IMR-90 (cell line): ENCODE results near the gene DVL2. TPM values are rescaled to one million over a fixed set of nuclear protein-coding genes. Genes with fewer than 3 reads are reported as not detected.

Experiments
- ATAC-seq: fragments of 200-7000 bp; cut with Tn5 transposase; 2 replicates; pipeline ENCODE4 v1.9.1; 2020; ENCODE audit warnings: low read depth, mild to moderate bottlenecking, moderate library complexity
- BruUV-seq: library from RNA; stranded (reverse); fragments of 400-500 nt; replicated peaks from 2 replicates; lab custom pipeline; 2021; lab: Mats Ljungman, UMichigan
- CTCF ChIA-PET: fragments of 300-600 bp; formaldehyde crosslinking; extraction: SDS; loops from one replicate; lab custom pipeline; 2021; ENCODE audit warnings: antibody characterized with exemption; lab: Yijun Ruan, JAX
- POLR2A ChIA-PET: fragments of 300-600 bp; sonication (Branson Sonifier 250); formaldehyde crosslinking; loops from one replicate; lab custom pipeline; 2022; ENCODE audit warnings: antibody characterized with exemption; ENCODE audit not compliant: unreplicated experiment; lab: Charles Lee
- DNase-seq: peaks from one replicate; pipeline ENCODE4 v3.0.0; 2013
- H2AFZ ChIP-seq: replicated peaks from 2 replicates; pipeline ENCODE3; 2013; ENCODE audit warnings: low read length, mild to moderate bottlenecking; ENCODE audit not compliant: poor library complexity
- H2AK5ac ChIP-seq: 2 replicates; pipeline ENCODE4 v1.6.1; 2013; ENCODE audit warnings: low read depth, low read length, inconsistent platforms
- H2AK9ac ChIP-seq: replicated peaks from 2 replicates; pipeline ENCODE3; 2013; ENCODE audit warnings: mild to moderate bottlenecking, low read depth, low read length, moderate library complexity; ENCODE audit not compliant: poor library complexity
- H2BK120ac ChIP-seq: 2 replicates; pipeline ENCODE4 v1.6.1; 2013; ENCODE audit warnings: low read depth, low read length, inconsistent platforms
- H2BK15ac ChIP-seq: 3 replicates; pipeline ENCODE4 v1.6.1; 2013; ENCODE audit warnings: low read depth, low read length, inconsistent platforms
- H2BK20ac ChIP-seq: 2 replicates; pipeline ENCODE4 v1.6.1; 2013; ENCODE audit warnings: low read depth, mild to moderate bottlenecking, inconsistent platforms, low read length, moderate library complexity
- H2BK5ac ChIP-seq: 2 replicates; pipeline ENCODE4 v1.6.1; 2013; ENCODE audit warnings: mild to moderate bottlenecking, low read depth, low read length, inconsistent platforms; ENCODE audit not compliant: poor library complexity, severe bottlenecking
- H3K14ac ChIP-seq: replicated peaks from 2 replicates; pipeline ENCODE4 v1.6.1; 2013; ENCODE audit warnings: low read depth, low read length, inconsistent platforms
- H3K18ac ChIP-seq: 2 replicates; pipeline ENCODE4 v1.6.1; 2013; ENCODE audit warnings: low read depth, low read length, control low read depth
- H3K23ac ChIP-seq: 2 replicates; pipeline ENCODE4 v1.6.1; 2013; ENCODE audit warnings: low read depth, low read length, inconsistent platforms
- H3K27ac ChIP-seq: 2 replicates; pipeline ENCODE4 v1.5.1; 2013; ENCODE audit warnings: mild to moderate bottlenecking, control low read depth, low read length; ENCODE audit not compliant: insufficient read depth
- H3K27me3 ChIP-seq: 2 replicates; pipeline ENCODE4 v1.6.1; 2013; ENCODE audit warnings: low read length; ENCODE audit not compliant: control insufficient read depth, insufficient read depth
- H3K36me3 ChIP-seq: 2 replicates; pipeline ENCODE4 v1.6.1; 2013; ENCODE audit warnings: low read length, mixed read lengths; ENCODE audit not compliant: control insufficient read depth, insufficient read depth
- H3K4ac ChIP-seq: 2 replicates; pipeline ENCODE4 v1.6.1; 2013; ENCODE audit warnings: low read depth, low read length, inconsistent platforms
- H3K4me1 ChIP-seq: 2 replicates; pipeline ENCODE4 v1.6.1; 2013; ENCODE audit warnings: low read length, mixed read lengths; ENCODE audit not compliant: control insufficient read depth, insufficient read depth
- H3K4me2 ChIP-seq: 2 replicates; pipeline ENCODE4 v1.6.1; 2013; ENCODE audit warnings: low read depth, mild to moderate bottlenecking, control low read depth, low read length, moderate library complexity
- H3K4me3 ChIP-seq: 2 replicates; pipeline ENCODE4 v1.5.1; 2013; ENCODE audit warnings: low read depth, mild to moderate bottlenecking, control low read depth, low read length, moderate library complexity; ENCODE audit not compliant: insufficient read depth
- H3K56ac ChIP-seq: 2 replicates; pipeline ENCODE4 v1.6.1; 2013; ENCODE audit warnings: low read length, inconsistent platforms; ENCODE audit not compliant: insufficient read depth; ENCODE audit errors: extremely low read depth
- H3K79me1 ChIP-seq, 2 experiments: 2 replicates each; pipeline ENCODE4 v1.6.1; 2013; ENCODE audit warnings: low read length in 2 of 2, inconsistent platforms in 1 of 2, low read depth in 1 of 2
- H3K9ac ChIP-seq: 2 replicates; pipeline ENCODE4 v1.6.1; 2013; ENCODE audit warnings: low read depth, low read length, control low read depth
- H3K9me1 ChIP-seq: 2 replicates; pipeline ENCODE4 v1.6.1; 2013; ENCODE audit warnings: low read length, inconsistent platforms; ENCODE audit not compliant: insufficient read depth
- H3K9me3 ChIP-seq: 2 replicates; pipeline ENCODE4 v1.6.1; 2013; ENCODE audit warnings: low read length; ENCODE audit not compliant: control insufficient read depth, insufficient read depth
- H4K20me1 ChIP-seq: 2 replicates; pipeline ENCODE4 v1.6.1; 2013; ENCODE audit warnings: low read length, inconsistent platforms; ENCODE audit not compliant: insufficient read depth
- H4K5ac ChIP-seq: 2 replicates; pipeline ENCODE4 v1.6.1; 2013; ENCODE audit warnings: mild to moderate bottlenecking, low read depth, low read length, control low read depth
- H4K8ac ChIP-seq, 2 experiments: 2 replicates each; pipeline ENCODE4 v1.6.1; 2013; ENCODE audit warnings: low read depth in 2 of 2, low read length in 2 of 2, control low read depth in 1 of 2, inconsistent platforms in 1 of 2
- H4K91ac ChIP-seq: 2 replicates; pipeline ENCODE4 v1.6.1; 2013; ENCODE audit warnings: low read depth, low read length, inconsistent platforms; ENCODE audit not compliant: insufficient read depth
- CHD1 ChIP-seq: IDR thresholded peaks from 2 replicates; pipeline ENCODE4 v1.6.1; 2012; ENCODE audit warnings: low read depth, low read length, improper control_type of control experiment
- MAFK ChIP-seq: IDR thresholded peaks from 2 replicates; pipeline ENCODE4 v1.6.1; 2012; ENCODE audit warnings: low read depth, low read length, improper control_type of control experiment
- MXI1 ChIP-seq: IDR thresholded peaks from 2 replicates; pipeline ENCODE4 v1.6.1; 2012; ENCODE audit warnings: low read depth, mild to moderate bottlenecking, low read length, moderate library complexity, borderline replicate concordance
- POLR2A ChIP-seq: IDR thresholded peaks from 2 replicates; pipeline ENCODE4 v1.6.1; 2012; ENCODE audit warnings: mild to moderate bottlenecking, low read depth, low read length
- RAD21 ChIP-seq: IDR thresholded peaks from 2 replicates; pipeline ENCODE4 v1.6.1; 2012; ENCODE audit warnings: low read length, improper control_type of control experiment
- RCOR1 ChIP-seq: IDR thresholded peaks from 2 replicates; pipeline ENCODE4 v1.6.1; 2012; ENCODE audit warnings: mild to moderate bottlenecking, low read length, improper control_type of control experiment; ENCODE audit not compliant: insufficient replicate concordance
- RFX5 ChIP-seq: IDR thresholded peaks from 2 replicates; pipeline ENCODE4 v1.8.0; 2012; ENCODE audit warnings: low read depth, mild to moderate bottlenecking, low read length, moderate library complexity
- SMC3 ChIP-seq: fragments of 150-350 bp; IDR thresholded peaks from 2 replicates; pipeline ENCODE4 v1.6.1; 2016; ENCODE audit warnings: low read depth, mild to moderate bottlenecking, antibody characterized with exemption, low read length, moderate library complexity
- WGBS, 2 experiments: methylation state at CpG; one replicate each; pipeline versions ENCODE4 v1.1.5 to v1.1.7; 2013; ENCODE audit warnings: missing lambda C conversion rate in 2 of 2; ENCODE audit not compliant: insufficient read length in 1 of 2; ENCODE audit errors: extremely low coverage in 2 of 2; 5-methylcytosine and 5-hydroxymethylcytosine counted together
- dilution Hi-C: fragments of 300-500 bp; cut with HindIII; formaldehyde crosslinking; loops from one replicate; pipeline ENCODE4 v1.14.3; 2018; ENCODE audit warnings: low sequenced_read_pairs; ENCODE audit not compliant: unreplicated experiment
- in situ Hi-C: fragments of 300-500 bp; cut with MboI; formaldehyde crosslinking; loops from 3 replicates; pipeline ENCODE4 v1.14.3; 2019; ENCODE audit warnings: low sequenced_read_pairs, inconsistent platforms, mixed read lengths
- intact Hi-C: fragments of 100-400 bp; cut with micrococcal nuclease; formaldehyde crosslinking; loops from 2 replicates; pipeline ENCODE4 v1.10.0; 2022
- polyA plus RNA-seq, 3 experiments: library from polyadenylated mRNA; depleted of rRNA; stranded (reverse); fragments of >200 nt; gene quantifications; 2 replicates each; pipeline ENCODE4 v1.2.3, GENCODE V29; 2012; ENCODE audit warnings: low replicate concordance in 1 of 3
- total RNA-seq: library from RNA; depleted of rRNA; stranded (reverse); fragments of >200 nt; gene quantifications from 2 replicates; pipeline ENCODE4 v1.2.3, GENCODE V29; 2012

Gene DVL2
- total and polyA plus RNA-seq, 2 of the 4 experiments (the other 2 are of a cell fraction) = 11.8 to 21.3 TPM

- TF ChIP-seq RFX5 (no peak), POLR2A (no peak), RCOR1 (no peak), RAD21 (no peak), MXI1 (no peak), MAFK (no peak), CHD1 (no peak), SMC3 (no peak)
- no peak overlapping the region for H3K56ac ChIP-seq
- no peak overlapping the region for H3K23ac ChIP-seq
- no CpG with 5 or more reads among the region's 4 CpGs for WGBS, 2 experiments
- peaks cover 10% of the 10 kb centered on the region for H3K4me1 ChIP-seq
- no peak overlapping the region for H3K9ac ChIP-seq
- DNase-seq = no peak
- H2BK15ac ChIP-seq = no peak overlapping the region
- no peak overlapping the region for H3K18ac ChIP-seq
- ChIA-PET POLR2A (no interaction called here), CTCF (no interaction called here)
- H2BK20ac ChIP-seq = no peak overlapping the region
- no peak overlapping the region for H4K8ac ChIP-seq
- peak overlapping the region; percentile 93; the same call in 1 of the 2 replicates for H3K4me2 ChIP-seq
- H4K20me1 ChIP-seq = peaks cover 26% of the 10 kb centered on the region
- no peak overlapping the region for H3K27ac ChIP-seq
- in situ Hi-C loops = loop anchor here (25.0 kb wide), 1 partner anchor 922 kb away; the partner anchor contains the start of genes PER1 and VAMP2
- no peak for ATAC-seq
- no peak overlapping the region for H2AK5ac ChIP-seq
- no peaks in the 10 kb centered on the region for H3K9me3 ChIP-seq
- no TSS peak for BruUV-seq
- H3K14ac ChIP-seq = no peak overlapping the region
- dilution Hi-C loops = no loop called here
- H3K27me3 ChIP-seq = no peaks in the 10 kb centered on the region
- H2BK120ac ChIP-seq = no peak overlapping the region
- no peak overlapping the region for H4K5ac ChIP-seq
- no peak overlapping the region for H2BK5ac ChIP-seq
- H3K4ac ChIP-seq = no peak overlapping the region
- H3K36me3 ChIP-seq = peaks cover 32% of the 10 kb centered on the region
- no peak overlapping the region for H2AFZ ChIP-seq
- no peak overlapping the region for H3K4me3 ChIP-seq
- peaks cover 13 to 54% of the 10 kb centered on the region in 2 experiments for H3K79me1 ChIP-seq
- H2AK9ac ChIP-seq = peak overlapping the region; percentile 100
- H3K9me1 ChIP-seq = peaks cover 2% of the 10 kb centered on the region; the same call in 1 of the 2 replicates
- intact Hi-C loops = no loop called here
- no peak overlapping the region for H4K91ac ChIP-seq
Observed at GRCh38 chr17:7240375-7240774, 6.1 kb upstream of the DVL2 start.
